ENCODE data around the gene RAPGEF4.

GRCh38 chr2:172734711-172735581, 699 bp upstream of the RAPGEF4 start:
- TF ChIP-seq CTCF (IDR thresholded peaks at IDR 0.05; ENCODE audit: low read depth, low read length, poor library complexity, severe bottlenecking) (no peak), EZH2phosphoT487 (IDR thresholded peaks at IDR 0.05; ENCODE audit: borderline replicate concordance, low read length) (no peak)
